SU-DHL-6 (cell line): Measurements from ENCODE around the gene RLF.

Experiments used
- H2AFZ ChIP-seq: fragments of 200-600 bp; sonication (generic); 2 replicates; pipeline ENCODE4 v1.6.1; 2014; ENCODE audit warnings: low read depth, mild to moderate bottlenecking, moderate library complexity, mixed read lengths, antibody characterized with exemption, low read length; ENCODE audit not compliant: severe bottlenecking
- H3F3A ChIP-seq: fragments of 200-600 bp; shearing (Covaris generic); 2 replicates; pipeline ENCODE4 v1.6.0; 2016; ENCODE audit warnings: antibody characterized with exemption, mild to moderate bottlenecking; ENCODE audit not compliant: insufficient read depth
- H3K27ac ChIP-seq: fragments of 200-600 bp; sonication (generic); 2 replicates; pipeline ENCODE4 v1.5.1; 2016; ENCODE audit warnings: low read depth, mild to moderate bottlenecking, low read length, moderate library complexity, mixed read lengths
- H3K27me3 ChIP-seq: fragments of 200-600 bp; sonication (generic), shearing (Covaris generic); 2 replicates; pipeline ENCODE4 v1.6.0; 2014; ENCODE audit warnings: mild to moderate bottlenecking, low read length
- H3K36me3 ChIP-seq: fragments of 200-600 bp; sonication (generic); 2 replicates; pipeline ENCODE4 v1.6.1; 2014; ENCODE audit warnings: mild to moderate bottlenecking, low read length, mixed read lengths
- H3K4me2 ChIP-seq: fragments of 300-600, 200-600 bp; shearing (Covaris generic), sonication (generic); 2 replicates; pipeline ENCODE4 v1.6.0; 2014; ENCODE audit warnings: low read length, low read depth, mild to moderate bottlenecking; ENCODE audit not compliant: poor library complexity, severe bottlenecking
- H3K4me3 ChIP-seq: fragments of 200-600 bp; sonication (generic); 2 replicates; pipeline ENCODE4 v1.5.1; 2014; ENCODE audit warnings: antibody characterized with exemption, low read length, mild to moderate bottlenecking, mixed read lengths; ENCODE audit not compliant: insufficient read depth, poor library complexity, severe bottlenecking
- H3K79me2 ChIP-seq: fragments of 200-600 bp; sonication (generic); 2 replicates; pipeline ENCODE4 v1.6.1; 2014; ENCODE audit warnings: mild to moderate bottlenecking, low read length, moderate library complexity; ENCODE audit not compliant: insufficient read depth
- H3K9ac ChIP-seq: fragments of 200-600 bp; sonication (generic); 2 replicates; pipeline ENCODE4 v1.7.0; 2014; ENCODE audit warnings: mild to moderate bottlenecking, low read length
- H3K9me2 ChIP-seq: fragments of 200-600 bp; sonication (generic); replicated peaks from 2 replicates; pipeline ENCODE4 v1.6.1; 2014; ENCODE audit warnings: low read length; ENCODE audit not compliant: insufficient read depth
- H3K9me3 ChIP-seq: fragments of 200-600 bp; sonication (generic); 2 replicates; pipeline ENCODE4 v1.6.1; 2014; ENCODE audit warnings: low read length, mixed read lengths; ENCODE audit not compliant: insufficient read depth
- H4K20me1 ChIP-seq: fragments of 200-600 bp; sonication (generic); 2 replicates; pipeline ENCODE4 v1.6.1; 2014; ENCODE audit warnings: low read depth, mild to moderate bottlenecking, antibody characterized with exemption, low read length, moderate library complexity, mixed read lengths
- EZH2phosphoT487 ChIP-seq: fragments of 200-600 bp; sonication (generic), shearing (Covaris generic); conservative IDR thresholded peaks from 2 replicates; pipeline ENCODE4 v1.6.1; 2018; ENCODE audit warnings: mild to moderate bottlenecking, antibody characterized with exemption, low read length, moderate library complexity, mixed read lengths
- TF ChIP-seq, protein P1 (sequence below): fragments of 200-600 bp; sonication (generic); IDR thresholded peaks from one replicate; pipeline ENCODE4 v1.5.1; 2017; ENCODE audit warnings: antibody characterized with exemption, mild to moderate bottlenecking, low read length, moderate library complexity; ENCODE audit not compliant: insufficient read depth, poor library complexity, severe bottlenecking

RLF gene

DNA sequence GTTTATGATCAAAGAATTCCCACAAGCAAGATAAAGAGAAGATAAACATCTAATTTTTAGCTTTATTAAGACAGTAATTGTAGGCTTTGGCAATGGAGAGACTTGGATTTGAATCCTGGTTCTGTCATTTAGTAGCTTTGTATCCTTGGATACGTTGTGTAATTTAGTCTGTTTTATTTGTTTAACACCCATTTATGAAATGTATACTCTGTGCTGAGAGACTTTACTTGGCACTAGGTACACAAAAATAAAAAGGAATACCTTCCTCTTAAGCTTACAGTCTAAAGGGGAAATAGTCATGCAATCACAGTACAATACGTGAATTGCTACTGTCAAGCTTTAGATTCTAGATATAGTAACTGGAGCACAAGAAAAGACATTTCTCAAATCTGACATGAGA, 120.7 kb downstream of the RLF start:
- Histone ChIP-seq H3K27me3 (no peaks in the 10 kb centered on the region), H3K9me3 (no peaks in the 10 kb centered on the region), H3K9me2 (no peaks in the 10 kb centered on the region), H2AFZ (no peak overlapping the region), H3K79me2 (no peaks in the 10 kb centered on the region; the same call in 1 of the 2 replicates), H3K36me3 (peaks cover 7% of the 10 kb centered on the region; the same call in 1 of the 2 replicates), H3K4me2 (no peak overlapping the region), H3F3A (no peaks in the 10 kb centered on the region; the same call in 1 of the 2 replicates), H3K27ac (no peak overlapping the region), H4K20me1 (no peaks in the 10 kb centered on the region), H3K9ac (no peak overlapping the region), H3K4me3 (no peak overlapping the region)
- TF ChIP-seq, protein P1, sequence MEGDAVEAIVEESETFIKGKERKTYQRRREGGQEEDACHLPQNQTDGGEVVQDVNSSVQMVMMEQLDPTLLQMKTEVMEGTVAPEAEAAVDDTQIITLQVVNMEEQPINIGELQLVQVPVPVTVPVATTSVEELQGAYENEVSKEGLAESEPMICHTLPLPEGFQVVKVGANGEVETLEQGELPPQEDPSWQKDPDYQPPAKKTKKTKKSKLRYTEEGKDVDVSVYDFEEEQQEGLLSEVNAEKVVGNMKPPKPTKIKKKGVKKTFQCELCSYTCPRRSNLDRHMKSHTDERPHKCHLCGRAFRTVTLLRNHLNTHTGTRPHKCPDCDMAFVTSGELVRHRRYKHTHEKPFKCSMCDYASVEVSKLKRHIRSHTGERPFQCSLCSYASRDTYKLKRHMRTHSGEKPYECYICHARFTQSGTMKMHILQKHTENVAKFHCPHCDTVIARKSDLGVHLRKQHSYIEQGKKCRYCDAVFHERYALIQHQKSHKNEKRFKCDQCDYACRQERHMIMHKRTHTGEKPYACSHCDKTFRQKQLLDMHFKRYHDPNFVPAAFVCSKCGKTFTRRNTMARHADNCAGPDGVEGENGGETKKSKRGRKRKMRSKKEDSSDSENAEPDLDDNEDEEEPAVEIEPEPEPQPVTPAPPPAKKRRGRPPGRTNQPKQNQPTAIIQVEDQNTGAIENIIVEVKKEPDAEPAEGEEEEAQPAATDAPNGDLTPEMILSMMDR, result no peak
- TF ChIP-seq EZH2phosphoT487, result no peak
